OCI-LY7 (cell line): ENCODE measurements around the gene LTBR.

Experiments used
- CTCF ChIP-seq: fragments of 200-600 bp; sonication (generic); conservative IDR thresholded peaks from 2 replicates; pipeline ENCODE4 v1.5.1; 2014; ENCODE audit warnings: mild to moderate bottlenecking, antibody characterized with exemption, low read length, moderate library complexity, mixed read lengths
- EZH2phosphoT487 ChIP-seq: fragments of 200-600 bp; sonication (generic); IDR thresholded peaks from 2 replicates; pipeline ENCODE4 v1.6.1; 2018; ENCODE audit warnings: low read depth, borderline replicate concordance, mild to moderate bottlenecking, mixed run types, antibody characterized with exemption, low read length, moderate library complexity, mixed read lengths

- TF ChIP-seq CTCF (no peak), EZH2phosphoT487 (no peak)
Measured at GRCh38 chr12:6405963-6406362, 22.0 kb downstream of the LTBR start.
